GM19239 (cell line): ENCODE measurements around the gene MPEG1.
A peak's percentile ranks its signal among the peaks of the same experiment; 100 is the strongest.

Source experiments
- DNase-seq: peaks from one replicate; pipeline ENCODE4 v3.0.0; 2011; ENCODE audit warnings: low spot score; ENCODE audit not compliant: insufficient read length
- FAIRE-seq: peaks from 2 replicates; lab custom pipeline; 2011; peaks lifted over from hg19 to GRCh38; lab: Jason Lieb, UNC

The MPEG1 gene

DNA sequence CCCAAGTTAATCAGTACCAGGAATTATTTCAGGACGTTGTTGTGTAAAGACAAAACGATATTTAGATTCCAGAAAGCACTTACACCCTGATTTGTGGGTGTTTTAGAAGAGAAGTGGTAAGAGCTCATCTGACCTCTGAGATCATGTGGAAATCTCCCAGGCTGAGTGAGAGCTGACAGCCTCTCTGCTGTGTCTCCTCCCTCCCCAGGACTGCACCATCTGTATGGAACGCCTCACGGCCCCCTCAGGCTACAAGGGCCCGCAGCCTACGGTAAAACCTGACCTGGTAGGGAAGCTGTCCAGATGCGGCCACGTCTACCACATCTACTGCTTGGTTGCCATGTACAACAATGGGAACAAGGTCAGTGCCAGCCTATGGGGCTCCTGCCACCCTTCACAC, 20.8 kb downstream of the MPEG1 start:
- FAIRE-seq (no peak), DNase-seq (no peak)

DNA sequence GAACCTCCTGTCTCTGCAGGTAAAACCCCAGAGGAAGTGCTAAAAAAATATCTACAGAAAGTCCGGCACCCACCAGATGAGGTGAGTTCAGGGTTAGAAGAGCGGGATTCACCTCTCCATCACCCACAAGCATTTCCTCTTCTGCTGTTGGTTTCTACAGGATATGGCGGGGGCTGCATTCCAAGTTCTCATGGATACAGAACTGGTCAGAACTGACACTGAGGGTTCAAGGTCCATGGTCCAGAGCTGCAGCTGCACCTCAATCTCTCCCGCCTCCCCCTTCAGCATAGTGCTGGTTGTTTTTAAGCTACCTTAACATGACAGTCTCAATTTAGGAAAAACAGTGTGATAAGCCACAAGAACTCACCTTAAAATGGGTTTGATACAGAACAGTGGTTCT, 21.6 kb downstream of the MPEG1 start:
- no peak for DNase-seq
- FAIRE-seq, result no peak

GRCh38 chr11:59189986-59190385, 22.7 kb downstream of the MPEG1 start:
- DNase-seq (no peak), FAIRE-seq (no peak)

GRCh38 chr11:59188954-59189353, 23.8 kb downstream of the MPEG1 start:
- FAIRE-seq (no peak), DNase-seq (no peak)

DNA sequence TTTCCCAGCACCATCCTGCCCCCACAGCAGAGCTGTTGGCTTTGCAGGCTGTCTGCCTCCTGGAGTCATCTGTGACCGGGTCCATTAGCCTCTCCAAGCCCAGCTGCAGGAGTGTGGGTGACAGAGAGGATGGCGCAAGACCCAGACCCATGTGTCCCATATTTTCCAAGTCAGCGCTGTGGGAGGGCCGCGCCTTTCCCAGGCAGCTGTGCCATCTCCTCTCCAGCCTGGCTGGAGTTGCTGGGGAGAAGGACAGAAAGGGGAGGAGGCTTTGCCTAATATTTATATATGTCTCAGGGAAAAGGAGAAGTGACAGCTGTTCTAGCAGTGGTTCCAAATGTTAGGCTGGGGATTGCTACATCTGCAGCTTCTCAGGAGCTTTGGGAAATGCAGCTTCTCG, 25.1 kb downstream of the MPEG1 start:
- DNase-seq (no peak), FAIRE-seq (no peak)

DNA sequence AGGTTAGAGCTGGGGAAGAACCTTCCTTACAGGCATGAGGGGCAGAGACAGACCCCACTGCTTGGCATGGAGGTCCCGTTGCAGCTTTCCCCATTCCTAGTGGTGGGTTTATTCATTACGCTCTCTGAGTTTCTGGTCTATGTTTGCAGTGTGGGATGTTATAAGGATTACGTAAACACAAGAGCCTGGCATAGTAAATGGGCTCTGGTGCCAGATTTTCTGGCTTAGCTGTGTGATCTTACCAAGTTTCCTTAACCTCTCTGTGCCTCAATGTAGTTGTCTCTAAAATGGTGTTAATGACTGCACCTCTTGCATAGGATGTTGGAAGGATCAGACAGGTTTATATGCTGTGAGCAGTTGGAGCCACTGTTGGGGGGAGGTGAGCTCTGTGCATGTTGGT, 25.7 kb downstream of the MPEG1 start:
- FAIRE-seq (no peak), DNase-seq (no peak)

- FAIRE-seq (peak; percentile 58), DNase-seq (peak; percentile 71)
Measured at GRCh38 chr11:59186130-59186594, 26.6 kb downstream of the MPEG1 start.

- FAIRE-seq, result no peak
- DNase-seq, result no peak
Measured at GRCh38 chr11:59185386-59185945, 27.3 kb downstream of the MPEG1 start.

DNA sequence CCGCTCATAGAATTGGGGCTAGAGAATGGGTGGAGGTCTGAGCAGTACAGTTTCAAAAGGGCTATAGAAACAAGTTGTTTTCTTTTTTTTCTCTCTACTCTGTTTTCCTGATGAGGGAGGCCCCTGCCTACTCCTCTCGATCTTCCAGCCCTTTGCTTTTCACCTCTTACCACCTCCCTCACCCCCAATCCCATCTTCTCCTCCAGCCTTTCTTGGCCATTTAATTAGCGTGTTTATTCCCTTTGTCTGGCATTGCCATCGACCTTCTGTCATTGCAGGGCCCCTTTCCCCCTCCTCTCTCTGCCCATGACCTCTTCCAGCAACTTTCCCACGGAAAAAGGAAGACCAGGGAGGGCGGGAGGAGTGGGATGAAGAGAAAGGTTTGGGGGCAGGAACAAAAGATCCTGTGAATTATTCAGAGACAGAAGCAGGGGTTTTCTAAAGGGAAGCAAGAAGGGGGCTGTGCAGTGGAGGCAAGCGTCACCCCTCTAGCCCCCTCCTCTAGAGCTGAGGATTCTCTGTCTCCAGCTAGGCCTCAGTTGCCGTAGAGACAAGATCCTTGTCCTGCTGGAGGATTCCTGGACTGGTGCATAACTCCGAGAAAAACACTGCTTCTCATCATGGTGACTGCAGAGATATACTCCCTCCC, 27.9 kb downstream of the MPEG1 start:
- DNase-seq (no peak), FAIRE-seq (no peak)

DNA sequence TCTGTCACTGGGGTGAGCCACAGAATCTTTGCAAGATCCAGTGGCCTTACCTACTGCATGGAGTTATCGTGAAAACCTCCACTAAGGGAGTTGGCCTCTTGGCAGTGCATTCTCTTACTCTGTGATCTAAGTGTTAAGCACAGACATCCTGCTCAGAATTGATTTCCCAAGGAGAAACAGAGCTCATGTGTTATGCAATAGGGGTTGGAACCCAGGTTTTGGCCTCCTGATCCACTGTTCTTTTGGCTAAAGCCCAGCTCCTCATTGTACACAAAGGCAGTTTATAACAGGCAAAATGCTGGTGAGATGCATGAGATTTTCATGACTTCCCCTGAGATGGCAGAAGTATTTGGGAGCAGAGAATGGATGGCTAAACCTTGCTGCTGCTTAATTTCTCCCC, 29.0 kb downstream of the MPEG1 start:
- no peak for DNase-seq
- FAIRE-seq, result no peak

GRCh38 chr11:59182457-59183151, 30.1 kb downstream of the MPEG1 start:
- FAIRE-seq, result no peak
- DNase-seq, result no peak

- DNase-seq (no peak), FAIRE-seq (no peak)
Measured at GRCh38 chr11:59181746-59182456, 30.8 kb downstream of the MPEG1 start.

GRCh38 chr11:59180907-59181306, 31.8 kb downstream of the MPEG1 start:
- FAIRE-seq, result no peak
- DNase-seq, result no peak

- no peak for DNase-seq
- FAIRE-seq, result no peak
Measured at GRCh38 chr11:59180168-59180776, 32.5 kb downstream of the MPEG1 start.

GRCh38 chr11:59179121-59179520, 33.6 kb downstream of the MPEG1 start:
- no peak for FAIRE-seq

GRCh38 chr11:59178402-59178801, 34.3 kb downstream of the MPEG1 start:
- DNase-seq (no peak), FAIRE-seq (no peak)

More at GRCh38 chr11:59179121-59179520, 33.6 kb downstream of the MPEG1 start:
- no peak for DNase-seq

DNA sequence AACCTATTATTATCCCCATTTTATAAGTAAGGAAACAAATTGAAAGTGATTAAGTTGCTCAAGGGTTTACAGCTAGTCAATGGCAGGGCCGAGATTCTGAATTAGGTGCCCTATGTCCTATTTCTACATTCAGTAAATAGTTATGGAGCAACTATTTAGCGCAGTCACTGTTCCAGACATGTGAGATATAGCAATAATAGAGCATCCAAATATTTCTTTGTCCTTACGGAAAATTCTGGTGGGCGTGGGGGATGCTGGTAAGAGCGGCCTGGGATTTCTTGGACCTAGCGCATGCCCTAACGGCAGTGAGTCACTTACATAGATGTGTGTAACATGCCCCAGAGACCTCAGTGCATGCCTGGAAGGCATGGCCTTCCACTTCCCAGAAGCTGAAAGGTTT, 36.4 kb downstream of the MPEG1 start:
- no peak for FAIRE-seq

GRCh38 chr11:59175091-59175501, 37.6 kb downstream of the MPEG1 start:
- no peak for FAIRE-seq
- no peak for DNase-seq

More for the DNA sequence above, 36.4 kb downstream of the MPEG1 start:
- DNase-seq, result no peak

GRCh38 chr11:59174664-59175033, 38.1 kb downstream of the MPEG1 start:
- DNase-seq, result no peak
- FAIRE-seq, result no peak

DNA sequence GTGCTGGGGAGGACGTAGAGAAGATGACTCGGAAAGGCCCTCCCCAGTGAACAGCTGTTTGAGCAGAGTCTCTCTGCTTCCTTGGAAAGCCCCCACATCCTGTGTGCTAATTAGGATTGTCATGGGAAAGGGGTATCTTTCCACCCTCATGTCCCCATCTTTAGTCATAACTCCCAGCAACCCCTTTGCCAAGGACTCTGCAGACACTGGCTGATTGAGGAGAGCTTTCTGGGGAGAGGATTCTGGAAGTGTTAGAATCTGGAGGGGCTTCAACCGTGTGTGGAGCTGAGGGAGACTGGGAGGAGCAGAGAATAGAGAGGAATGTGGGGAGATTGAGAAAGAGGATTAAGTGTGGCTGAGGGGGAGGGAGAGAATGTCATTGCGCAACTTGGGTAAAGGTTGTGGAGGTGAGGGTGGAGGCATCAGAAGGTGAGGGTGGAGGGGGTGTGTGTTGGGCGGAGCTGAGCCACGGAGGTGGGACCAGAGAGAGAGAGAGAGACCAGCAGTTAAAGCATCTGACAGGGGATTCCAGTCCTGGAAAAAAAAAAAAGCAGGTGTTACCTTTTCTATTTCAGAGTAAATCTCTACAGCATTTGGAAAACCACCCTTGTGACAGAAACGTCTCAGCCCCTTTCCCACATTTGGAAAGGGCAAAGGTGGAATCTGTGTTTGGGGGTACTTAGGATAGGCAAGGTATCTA, 38.6 kb downstream of the MPEG1 start:
- no peak for DNase-seq

More for the DNA sequence above, 38.6 kb downstream of the MPEG1 start:
- no peak for FAIRE-seq
